Activated CD4-positive, CD25-positive, alpha-beta regulatory T cell (primary cell): Measurements from ENCODE around the gene AMDHD2.
"Not testable (repeated sequence)": the region's sequence is repeated elsewhere in the genome, so short reads cannot be mapped to it uniquely, and the experiment has no call there.

ENCODE experiments used
- DNase-seq, 4 experiments: peaks; one replicate each; lab custom pipeline; 2025; lab: John Stamatoyannopoulos, UW

The AMDHD2 gene

GRCh38 chr16:2517954-2518605, 2.1 kb upstream of the AMDHD2 start:
- no peak for DNase-seq

- no peak for DNase-seq
These were observed 1.1 kb upstream of the AMDHD2 start for GRCh38 chr16:2518823-2519710.

GRCh38 chr16:2519711-2520080, 475 bp upstream of the AMDHD2 start:
- no peak for DNase-seq

- peak in 2 of 4 experiments; percentile 56 to 57 for DNase-seq
These were observed 787 bp downstream of the AMDHD2 start for GRCh38 chr16:2520784-2521531.

GRCh38 chr16:2523801-2524231, 3.6 kb downstream of the AMDHD2 start:
- DNase-seq: no peak

GRCh38 chr16:2524339-2524938, 4.3 kb downstream of the AMDHD2 start:
- DNase-seq: no peak

GRCh38 chr16:2526135-2526534, 6.0 kb downstream of the AMDHD2 start:
- DNase-seq: no peak

- no peak for DNase-seq
These were observed 7.1 kb downstream of the AMDHD2 start for GRCh38 chr16:2527071-2527783.

- DNase-seq: no peak
These were observed 7.6 kb downstream of the AMDHD2 start for GRCh38 chr16:2527784-2528100.

- no peak for DNase-seq
These were observed 8.2 kb downstream of the AMDHD2 start for GRCh38 chr16:2528161-2529060.

- no peak for DNase-seq
These were observed 9.1 kb downstream of the AMDHD2 start for GRCh38 chr16:2529061-2529931.

GRCh38 chr16:2529961-2530628, 9.9 kb downstream of the AMDHD2 start:
- no peak for DNase-seq

GRCh38 chr16:2530629-2531318, 10.6 kb downstream of the AMDHD2 start:
- no peak for DNase-seq

GRCh38 chr16:2531371-2531695, 11.2 kb downstream of the AMDHD2 start, which contains the start of gene CEMP1:
CEMP1 (minus strand) TSS chr16:2531408; CDS start chr16:2531073, 335 bp downstream.
- DNase-seq: no peak

- peak; percentile 88 to 96 (median 92) for DNase-seq
These were observed 11.7 kb downstream of the AMDHD2 start for GRCh38 chr16:2531696-2532493.

GRCh38 chr16:2532494-2533141, 12.4 kb downstream of the AMDHD2 start:
- peak in 2 of 4 experiments; percentile 33 to 38 for DNase-seq

- DNase-seq: not testable (repeated sequence)
These were observed 13.1 kb downstream of the AMDHD2 start for GRCh38 chr16:2533142-2533755.
